PC-9 (cell line): ENCODE measurements around the gene GRIP2. TPM values are rescaled to one million over a fixed set of nuclear protein-coding genes. Genes with fewer than 3 reads are reported as not detected.

Source experiments
- BruUV-seq: library from RNA; stranded (reverse); fragments of 400-500 nt; replicated peaks from 2 replicates; lab custom pipeline; 2021; lab: Mats Ljungman, UMichigan
- CTCF ChIA-PET: fragments of 300-600 bp; sonication (Branson Sonifier 250); formaldehyde crosslinking; loops from one replicate; lab custom pipeline; 2022; ENCODE audit warnings: antibody characterized with exemption; lab: Charles Lee
- POLR2A ChIA-PET: fragments of 300-600 bp; sonication (Branson Sonifier 250); formaldehyde crosslinking; loops from one replicate; lab custom pipeline; 2022; ENCODE audit warnings: antibody characterized with exemption; ENCODE audit not compliant: unreplicated experiment; lab: Charles Lee
- DNase-seq, 2 experiments: peaks; one replicate each; pipeline versions ENCODE4 v3.0.0 to v3.0.0-alpha.2; 2015 to 2022; ENCODE audit warnings: mixed read lengths in 1 of 2
- H2AFZ ChIP-seq: fragments of 200-600 bp; sonication (generic); 2 replicates; pipeline ENCODE4 v1.8.1; 2017; ENCODE audit warnings: antibody characterized with exemption
- H3F3A ChIP-seq: fragments of 200-600 bp; sonication (generic); 2 replicates; pipeline ENCODE4 v1.8.1; 2017; ENCODE audit warnings: antibody characterized with exemption, mild to moderate bottlenecking, low read depth; ENCODE audit not compliant: insufficient read depth
- H3K27ac ChIP-seq: fragments of 200-600 bp; sonication (generic); 2 replicates; pipeline ENCODE4 v1.6.1; 2016; ENCODE audit warnings: mixed run types
- H3K27me3 ChIP-seq: fragments of 200-600 bp; sonication (generic); 2 replicates; pipeline ENCODE4 v1.6.1; 2016; ENCODE audit warnings: low read depth, mixed run types; ENCODE audit not compliant: insufficient read depth
- H3K36me3 ChIP-seq: fragments of 200-600 bp; sonication (generic); 2 replicates; pipeline ENCODE4 v1.6.1; 2016; ENCODE audit warnings: low read depth, mixed run types
- H3K4me1 ChIP-seq: fragments of 200-600 bp; sonication (generic); replicated peaks from 2 replicates; pipeline ENCODE4 v1.6.1; 2016; ENCODE audit warnings: mixed run types; ENCODE audit not compliant: insufficient read depth
- H3K4me2 ChIP-seq: fragments of 200-600 bp; sonication (generic); 2 replicates; pipeline ENCODE4 v1.6.1; 2017; ENCODE audit warnings: mixed run types
- H3K4me3 ChIP-seq: fragments of 200-600 bp; sonication (generic); 2 replicates; pipeline ENCODE4 v1.6.1; 2016; ENCODE audit warnings: mixed run types
- H3K79me2 ChIP-seq: fragments of 200-600 bp; sonication (generic); 2 replicates; pipeline ENCODE4 v1.6.1; 2017; ENCODE audit warnings: low read depth, mixed run types
- H3K9me2 ChIP-seq: fragments of 200-600 bp; sonication (generic); 2 replicates; pipeline ENCODE4 v1.8.1; 2017; ENCODE audit warnings: mild to moderate bottlenecking; ENCODE audit not compliant: insufficient read depth
- H3K9me3 ChIP-seq: fragments of 200-600 bp; sonication (generic); 2 replicates; pipeline ENCODE4 v1.8.1; 2016; ENCODE audit warnings: low read depth; ENCODE audit not compliant: insufficient read depth
- H4K20me1 ChIP-seq: fragments of 200-600 bp; sonication (generic); 2 replicates; pipeline ENCODE4 v1.8.1; 2017; ENCODE audit not compliant: insufficient read depth
- EZH2 ChIP-seq: fragments of 200-600 bp; sonication (generic); IDR thresholded peaks from 2 replicates; pipeline ENCODE4 v1.8.0; 2017; ENCODE audit warnings: antibody characterized with exemption, low read depth
- intact Hi-C: fragments of 100-400 bp; cut with micrococcal nuclease; formaldehyde crosslinking; loops from one replicate; pipeline ENCODE4 v1.10.0; 2022; ENCODE audit not compliant: unreplicated experiment
- total RNA-seq: library from RNA; stranded (reverse); gene quantifications from 2 replicates; pipeline ENCODE4 v1.2.3, GENCODE V29; 2021
- TF ChIP-seq, protein P1 (sequence below): fragments of 200-600 bp; sonication (generic); conservative IDR thresholded peaks from 2 replicates; pipeline ENCODE4 v1.6.1; 2017; ENCODE audit warnings: mixed run types, antibody characterized with exemption, mild to moderate bottlenecking, moderate library complexity

Gene GRIP2
- total RNA-seq, 1 experiment from 2014 or later = not detected

DNA sequence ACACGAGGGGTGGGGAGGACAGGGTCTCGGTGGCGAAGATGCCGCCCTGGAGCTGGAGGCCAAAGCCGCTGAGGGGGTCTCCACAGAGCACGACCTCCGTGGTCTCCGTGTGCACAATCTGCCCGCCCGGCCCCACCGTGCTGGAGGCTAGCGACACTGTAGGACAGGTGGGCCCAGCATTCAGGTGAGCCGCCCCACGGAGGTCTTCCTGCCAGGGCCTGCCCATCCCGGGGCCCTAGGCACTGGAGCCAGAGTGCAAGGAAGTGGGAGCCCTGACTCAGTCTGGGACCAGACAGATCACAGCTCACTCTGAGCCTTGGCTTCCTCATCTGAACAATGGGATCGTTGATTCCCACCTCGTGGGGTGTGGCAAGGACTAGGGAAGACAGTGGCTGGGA is 25.8 kb downstream of the GRIP2 start:
- no peaks in the 10 kb centered on the region for H3K36me3 ChIP-seq
- no peaks in the 10 kb centered on the region for H3F3A ChIP-seq
- no TSS peak for BruUV-seq
- no peak for DNase-seq
- TF ChIP-seq EZH2 = no peak
- TF ChIP-seq, protein P1, sequence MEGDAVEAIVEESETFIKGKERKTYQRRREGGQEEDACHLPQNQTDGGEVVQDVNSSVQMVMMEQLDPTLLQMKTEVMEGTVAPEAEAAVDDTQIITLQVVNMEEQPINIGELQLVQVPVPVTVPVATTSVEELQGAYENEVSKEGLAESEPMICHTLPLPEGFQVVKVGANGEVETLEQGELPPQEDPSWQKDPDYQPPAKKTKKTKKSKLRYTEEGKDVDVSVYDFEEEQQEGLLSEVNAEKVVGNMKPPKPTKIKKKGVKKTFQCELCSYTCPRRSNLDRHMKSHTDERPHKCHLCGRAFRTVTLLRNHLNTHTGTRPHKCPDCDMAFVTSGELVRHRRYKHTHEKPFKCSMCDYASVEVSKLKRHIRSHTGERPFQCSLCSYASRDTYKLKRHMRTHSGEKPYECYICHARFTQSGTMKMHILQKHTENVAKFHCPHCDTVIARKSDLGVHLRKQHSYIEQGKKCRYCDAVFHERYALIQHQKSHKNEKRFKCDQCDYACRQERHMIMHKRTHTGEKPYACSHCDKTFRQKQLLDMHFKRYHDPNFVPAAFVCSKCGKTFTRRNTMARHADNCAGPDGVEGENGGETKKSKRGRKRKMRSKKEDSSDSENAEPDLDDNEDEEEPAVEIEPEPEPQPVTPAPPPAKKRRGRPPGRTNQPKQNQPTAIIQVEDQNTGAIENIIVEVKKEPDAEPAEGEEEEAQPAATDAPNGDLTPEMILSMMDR = no peak
- no peaks in the 10 kb centered on the region for H3K79me2 ChIP-seq
- H3K4me3 ChIP-seq = no peak overlapping the region
- no peaks in the 10 kb centered on the region for H3K9me2 ChIP-seq
- ChIA-PET CTCF (no interaction called here), POLR2A (no interaction called here)
- 0 out of 2 replicates have a peak, but pooled peaks cover 5% of the 10 kb centered on the region for H3K4me1 ChIP-seq
- H3K27me3 ChIP-seq = 0 out of 2 replicates have a peak, but pooled peaks cover 9% of the 10 kb centered on the region
- no peak overlapping the region for H3K27ac ChIP-seq
- intact Hi-C loops = no loop called here
- no peaks in the 10 kb centered on the region for H4K20me1 ChIP-seq
- no peak overlapping the region for H3K4me2 ChIP-seq
- H3K9me3 ChIP-seq = no peaks in the 10 kb centered on the region
- H2AFZ ChIP-seq = no peak overlapping the region

DNA sequence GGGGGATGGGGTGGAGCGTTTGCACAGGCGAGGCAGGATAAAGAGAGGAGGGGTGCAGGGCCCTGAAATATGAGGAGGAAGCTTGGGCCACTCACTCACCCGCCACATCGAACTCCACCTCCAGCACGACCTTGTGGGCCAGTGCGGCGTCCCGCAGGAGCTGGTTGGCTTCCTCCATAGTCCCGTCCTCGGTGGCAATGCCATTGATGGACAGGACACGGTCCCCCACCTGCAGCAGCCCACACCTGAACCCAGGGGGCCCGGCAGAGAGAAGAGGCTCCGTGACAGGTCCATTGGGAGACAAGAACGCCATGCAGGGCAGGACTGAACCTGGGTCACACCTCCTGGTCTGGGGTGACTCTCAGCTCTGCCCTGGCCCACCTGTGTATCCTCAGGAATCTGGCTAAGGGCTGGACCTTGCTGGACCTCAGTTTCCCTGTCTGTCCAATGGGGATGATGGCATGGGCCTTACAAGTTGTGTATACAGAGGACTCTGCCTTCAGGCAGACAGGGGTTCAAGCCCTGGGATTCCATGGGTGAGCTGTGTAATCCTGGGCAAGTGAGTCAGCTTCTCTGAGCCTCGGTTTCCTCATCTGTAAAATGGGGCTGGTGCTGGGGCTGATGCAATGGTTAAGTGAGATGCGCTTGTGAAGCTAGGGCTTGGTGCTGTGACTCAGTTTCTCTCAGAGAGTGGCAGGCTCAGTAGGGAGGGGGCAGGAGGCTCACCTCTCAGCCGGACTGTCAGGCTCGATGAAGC is 26.4 kb downstream of the GRIP2 start:
- no TSS peak for BruUV-seq
- Histone ChIP-seq H3K4me1 (0 out of 2 replicates have a peak, but pooled peaks cover 5% of the 10 kb centered on the region), H4K20me1 (no peaks in the 10 kb centered on the region), H3K27me3 (0 out of 2 replicates have a peak, but pooled peaks cover 3% of the 10 kb centered on the region), H3K9me2 (no peaks in the 10 kb centered on the region), H3K27ac (no peak overlapping the region), H3K9me3 (no peaks in the 10 kb centered on the region), H3K4me3 (no peak overlapping the region), H3K36me3 (no peaks in the 10 kb centered on the region), H3K4me2 (no peak overlapping the region), H3F3A (no peaks in the 10 kb centered on the region), H3K79me2 (no peaks in the 10 kb centered on the region), H2AFZ (no peak overlapping the region)
- intact Hi-C loops = no loop called here
- CTCF ChIA-PET = no interaction called here
- no peak for DNase-seq
- POLR2A ChIA-PET = interaction anchor here (0.7 kb wide), 1 partner anchor 9 kb away, joined by 3 read pairs; no protein-coding TSS in a partner anchor
- TF ChIP-seq EZH2 = no peak
- TF ChIP-seq, protein P1 = no peak

DNA sequence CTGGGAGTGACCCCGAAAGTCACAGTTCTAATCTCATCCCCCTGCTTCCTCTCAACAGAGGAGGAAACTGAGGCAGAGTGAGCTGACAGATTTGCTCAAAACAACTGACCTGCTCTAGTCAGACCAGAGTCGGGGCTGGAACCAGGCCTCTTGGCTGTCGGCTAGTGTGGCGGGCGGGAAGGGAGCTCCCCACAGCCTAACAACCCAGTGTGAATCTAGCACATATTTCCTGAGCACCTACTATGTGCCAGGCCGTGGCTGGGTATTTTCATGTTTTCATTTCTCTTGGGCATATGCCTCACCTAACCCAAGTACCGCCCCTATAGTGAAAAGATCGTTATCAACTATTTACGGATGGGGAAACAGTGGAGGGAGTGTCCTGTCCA is 27.2 kb downstream of the GRIP2 start:
- no peak for DNase-seq
- Histone ChIP-seq H3K4me2 (no peak overlapping the region), H4K20me1 (no peaks in the 10 kb centered on the region), H3K4me3 (no peak overlapping the region), H3K9me2 (no peaks in the 10 kb centered on the region), H3F3A (no peaks in the 10 kb centered on the region; the same call in 1 of the 2 replicates), H3K27me3 (0 out of 2 replicates have a peak, but pooled peaks cover under 1% of the 10 kb centered on the region), H3K4me1 (0 out of 2 replicates have a peak, but pooled peaks cover 5% of the 10 kb centered on the region), H3K27ac (no peak overlapping the region), H3K9me3 (no peaks in the 10 kb centered on the region), H2AFZ (no peak overlapping the region), H3K79me2 (no peaks in the 10 kb centered on the region), H3K36me3 (no peaks in the 10 kb centered on the region)
- TF ChIP-seq EZH2 = no peak
- TF ChIP-seq, protein P1 = no peak
- no TSS peak for BruUV-seq
- POLR2A ChIA-PET = interaction anchor here (0.7 kb wide), 1 partner anchor 8 kb away, joined by 3 read pairs; no protein-coding TSS in a partner anchor
- CTCF ChIA-PET = no interaction called here
- intact Hi-C loops = no loop called here
